Measurements from ENCODE around the gene TMC5.

DNA sequence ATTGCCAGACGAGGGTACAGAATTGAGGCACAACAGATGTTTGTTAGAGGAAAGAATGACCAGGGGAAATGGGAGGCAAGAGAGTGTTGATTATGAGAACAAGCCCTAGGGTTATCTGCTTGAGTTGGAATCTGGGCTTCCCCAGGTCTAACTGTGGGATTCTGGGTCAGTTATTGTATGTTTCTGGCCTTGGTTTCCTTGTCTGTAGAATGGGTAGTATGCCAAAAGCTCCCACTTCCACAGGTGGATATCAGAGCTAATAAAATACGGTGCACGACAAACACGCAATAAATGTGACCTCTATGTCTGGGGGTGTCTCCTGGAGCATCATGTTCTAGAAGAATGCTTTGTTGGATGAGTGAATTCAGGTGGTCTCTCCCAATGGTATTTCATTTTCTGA, 517 bp downstream of the TMC5 start:
- TF ChIP-seq GATA2 (IDR thresholded peaks at IDR 0.05; ENCODE audit: low read depth, low read length) (no peak), GATA3 (IDR thresholded peaks at IDR 0.05; ENCODE audit: low read depth, low read length) (no peak)

Measured in SH-SY5Y (cell line).